SU-DHL-6 (cell line): Measurements from ENCODE around the gene APOBEC4.
A peak's percentile ranks its signal among the peaks of the same experiment; 100 is the strongest.

Experiments
- H2AFZ ChIP-seq: fragments of 200-600 bp; sonication (generic); 2 replicates; pipeline ENCODE4 v1.6.1; 2014; ENCODE audit warnings: low read depth, mild to moderate bottlenecking, moderate library complexity, mixed read lengths, antibody characterized with exemption, low read length; ENCODE audit not compliant: severe bottlenecking
- H3F3A ChIP-seq: fragments of 200-600 bp; shearing (Covaris generic); 2 replicates; pipeline ENCODE4 v1.6.0; 2016; ENCODE audit warnings: antibody characterized with exemption, mild to moderate bottlenecking; ENCODE audit not compliant: insufficient read depth
- H3K27ac ChIP-seq: fragments of 200-600 bp; sonication (generic); 2 replicates; pipeline ENCODE4 v1.5.1; 2016; ENCODE audit warnings: low read depth, mild to moderate bottlenecking, low read length, moderate library complexity, mixed read lengths
- H3K27me3 ChIP-seq: fragments of 200-600 bp; sonication (generic), shearing (Covaris generic); 2 replicates; pipeline ENCODE4 v1.6.0; 2014; ENCODE audit warnings: mild to moderate bottlenecking, low read length
- H3K36me3 ChIP-seq: fragments of 200-600 bp; sonication (generic); 2 replicates; pipeline ENCODE4 v1.6.1; 2014; ENCODE audit warnings: mild to moderate bottlenecking, low read length, mixed read lengths
- H3K4me2 ChIP-seq: fragments of 300-600, 200-600 bp; shearing (Covaris generic), sonication (generic); 2 replicates; pipeline ENCODE4 v1.6.0; 2014; ENCODE audit warnings: low read length, low read depth, mild to moderate bottlenecking; ENCODE audit not compliant: poor library complexity, severe bottlenecking
- H3K4me3 ChIP-seq: fragments of 200-600 bp; sonication (generic); 2 replicates; pipeline ENCODE4 v1.5.1; 2014; ENCODE audit warnings: antibody characterized with exemption, low read length, mild to moderate bottlenecking, mixed read lengths; ENCODE audit not compliant: insufficient read depth, poor library complexity, severe bottlenecking
- H3K79me2 ChIP-seq: fragments of 200-600 bp; sonication (generic); 2 replicates; pipeline ENCODE4 v1.6.1; 2014; ENCODE audit warnings: mild to moderate bottlenecking, low read length, moderate library complexity; ENCODE audit not compliant: insufficient read depth
- H3K9ac ChIP-seq: fragments of 200-600 bp; sonication (generic); 2 replicates; pipeline ENCODE4 v1.7.0; 2014; ENCODE audit warnings: mild to moderate bottlenecking, low read length
- H3K9me2 ChIP-seq: fragments of 200-600 bp; sonication (generic); replicated peaks from 2 replicates; pipeline ENCODE4 v1.6.1; 2014; ENCODE audit warnings: low read length; ENCODE audit not compliant: insufficient read depth
- H3K9me3 ChIP-seq: fragments of 200-600 bp; sonication (generic); 2 replicates; pipeline ENCODE4 v1.6.1; 2014; ENCODE audit warnings: low read length, mixed read lengths; ENCODE audit not compliant: insufficient read depth
- H4K20me1 ChIP-seq: fragments of 200-600 bp; sonication (generic); 2 replicates; pipeline ENCODE4 v1.6.1; 2014; ENCODE audit warnings: low read depth, mild to moderate bottlenecking, antibody characterized with exemption, low read length, moderate library complexity, mixed read lengths
- CTCF ChIP-seq: fragments of 200-600 bp; sonication (generic); IDR thresholded peaks from one replicate; pipeline ENCODE4 v1.5.1; 2017; ENCODE audit warnings: antibody characterized with exemption, mild to moderate bottlenecking, low read length, moderate library complexity; ENCODE audit not compliant: insufficient read depth, poor library complexity, severe bottlenecking
- EZH2phosphoT487 ChIP-seq: fragments of 200-600 bp; sonication (generic), shearing (Covaris generic); conservative IDR thresholded peaks from 2 replicates; pipeline ENCODE4 v1.6.1; 2018; ENCODE audit warnings: mild to moderate bottlenecking, antibody characterized with exemption, low read length, moderate library complexity, mixed read lengths

The APOBEC4 gene

GRCh38 chr1:183642166-183642565 lies 10.9 kb downstream of the APOBEC4 start:
- Histone ChIP-seq H3K4me2 (no peak overlapping the region), H4K20me1 (no peaks in the 10 kb centered on the region), H3K27ac (no peak overlapping the region), H2AFZ (no peak overlapping the region), H3K9me3 (no peaks in the 10 kb centered on the region), H3K9me2 (no peaks in the 10 kb centered on the region), H3K36me3 (no peaks in the 10 kb centered on the region), H3K27me3 (no peaks in the 10 kb centered on the region), H3K9ac (no peak overlapping the region), H3K4me3 (no peak overlapping the region), H3F3A (no peaks in the 10 kb centered on the region; the same call in 1 of the 2 replicates), H3K79me2 (no peaks in the 10 kb centered on the region)
- TF ChIP-seq CTCF (no peak), EZH2phosphoT487 (no peak)

- H3K4me3 ChIP-seq = no peak overlapping the region
- TF ChIP-seq CTCF = no peak
- no peak for TF ChIP-seq EZH2phosphoT487
- no peak overlapping the region for H3K27ac ChIP-seq
- H3K9ac ChIP-seq = no peak overlapping the region
- H3K9me3 ChIP-seq = no peaks in the 10 kb centered on the region
- no peaks in the 10 kb centered on the region for H4K20me1 ChIP-seq
- H3K36me3 ChIP-seq = no peaks in the 10 kb centered on the region
- no peak overlapping the region for H3K4me2 ChIP-seq
- no peaks in the 10 kb centered on the region for H3K9me2 ChIP-seq
- no peaks in the 10 kb centered on the region; the same call in 1 of the 2 replicates for H3F3A ChIP-seq
- H3K79me2 ChIP-seq = peaks cover 3% of the 10 kb centered on the region
- H2AFZ ChIP-seq = no peak overlapping the region
- no peaks in the 10 kb centered on the region for H3K27me3 ChIP-seq
Measured at GRCh38 chr1:183640193-183640592, 12.9 kb downstream of the APOBEC4 start.

- Histone ChIP-seq H3F3A (peaks cover 12% of the 10 kb centered on the region), H3K4me2 (no peak overlapping the region), H3K9me2 (no peaks in the 10 kb centered on the region), H3K9me3 (no peaks in the 10 kb centered on the region), H3K79me2 (peaks cover 17% of the 10 kb centered on the region), H3K4me3 (no peak overlapping the region), H3K9ac (no peak overlapping the region), H3K27ac (no peak overlapping the region), H2AFZ (no peak overlapping the region), H3K36me3 (no peaks in the 10 kb centered on the region), H4K20me1 (no peaks in the 10 kb centered on the region), H3K27me3 (no peaks in the 10 kb centered on the region)
- no peak for TF ChIP-seq EZH2phosphoT487
Measured at GRCh38 chr1:183638649-183639387, 14.3 kb downstream of the APOBEC4 start.

- Histone ChIP-seq H3K27ac (no peak overlapping the region), H3K9me3 (no peaks in the 10 kb centered on the region), H3K9ac (peak overlapping the region; percentile 91; the same call in 1 of the 2 replicates), H2AFZ (no peak overlapping the region), H3K9me2 (no peaks in the 10 kb centered on the region), H3F3A (peaks cover 22% of the 10 kb centered on the region), H3K27me3 (no peaks in the 10 kb centered on the region), H3K4me3 (peak overlapping the region; percentile 76), H4K20me1 (peaks cover 18% of the 10 kb centered on the region), H3K36me3 (peaks cover 16% of the 10 kb centered on the region; the same call in 1 of the 2 replicates), H3K4me2 (peak overlapping the region; percentile 83), H3K79me2 (peaks cover 37% of the 10 kb centered on the region)
- TF ChIP-seq EZH2phosphoT487 = no peak
- TF ChIP-seq CTCF = no peak
Measured at GRCh38 chr1:183636783-183637182, 16.3 kb downstream of the APOBEC4 start.
